Esophagus muscularis mucosa (tissue), 4 donors: ENCODE data around the gene CCDC78.

Experiments used
- CTCF ChIP-seq, 3 experiments: fragments of 200-600 bp in 2 of 3; fragments of 450-650 bp in 1 of 3; sonication (generic) in 2 of 3; IDR thresholded peaks; one replicate each; pipeline ENCODE4 v1.5.1; 2017 to 2019; ENCODE audit warnings: antibody characterized with exemption in 3 of 3, mild to moderate bottlenecking in 2 of 3, moderate library complexity in 1 of 3
- EP300 ChIP-seq: sonication (generic); formaldehyde crosslinking; IDR thresholded peaks from one replicate; pipeline ENCODE4 v1.6.1; 2017; ENCODE audit warnings: antibody characterized with exemption
- POLR2A ChIP-seq: fragments of 450-650 bp; IDR thresholded peaks from one replicate; pipeline ENCODE4 v1.6.1; 2017; ENCODE audit warnings: antibody characterized with exemption, moderate library complexity, mild to moderate bottlenecking, low read depth
- POLR2AphosphoS5 ChIP-seq, 2 donors: sonication (generic); formaldehyde crosslinking; IDR thresholded peaks; one replicate each; pipeline ENCODE4 v1.6.1; 2017; ENCODE audit warnings: antibody characterized with exemption in 2 of 2

- no peak for TF ChIP-seq CTCF (IDR thresholded peaks at IDR 0.05)
- TF ChIP-seq POLR2A = peak; percentile 22
- no peak for TF ChIP-seq POLR2AphosphoS5 (IDR thresholded peaks at IDR 0.05)
- no peak for TF ChIP-seq EP300
Observed at GRCh38 chr16:727291-727977, 1.2 kb upstream of the CCDC78 start.
